GM18498 (cell line): Measurements from ENCODE around the gene NELFCD.
A peak's percentile ranks its signal among the peaks of the same experiment; 100 is the strongest.

Experiments
- ATAC-seq: cut with Tn5 transposase; IDR thresholded peaks from one replicate; pipeline ENCODE4 v1.9.1; 2021; ENCODE audit warnings: mild to moderate bottlenecking, moderate library complexity; ENCODE audit not compliant: unreplicated experiment

Gene NELFCD

GRCh38 chr20:59042796-59043631, 62.0 kb downstream of the NELFCD start:
- ATAC-seq, result peak; percentile 95

DNA sequence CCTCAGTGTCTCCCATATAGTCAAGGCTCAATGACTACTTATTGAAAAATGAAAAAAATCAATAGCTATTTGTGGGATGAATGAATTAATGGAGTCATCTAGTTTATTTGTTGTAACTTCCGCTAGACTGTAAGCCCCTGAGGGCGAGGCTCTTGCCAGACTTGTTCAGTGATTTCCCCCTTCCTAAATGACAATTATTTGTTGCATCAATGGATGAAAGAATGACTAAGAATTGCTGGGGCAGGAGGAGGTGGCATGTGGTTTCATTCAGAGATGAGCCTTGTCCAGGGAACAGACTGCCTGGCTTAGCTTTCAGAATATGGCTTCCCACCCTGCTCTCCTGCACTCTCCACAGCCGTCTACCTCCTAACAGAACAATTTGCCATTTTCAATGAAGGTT, 62.6 kb downstream of the NELFCD start:
- ATAC-seq, result no peak

- ATAC-seq, result no peak
Measured at GRCh38 chr20:59044295-59044694, 63.2 kb downstream of the NELFCD start.
